Endodermal cell (in vitro differentiated cells): Measurements from ENCODE around the gene UGT1A7. TPM values are rescaled to one million over a fixed set of nuclear protein-coding genes. Genes with fewer than 3 reads are reported as not detected.

Experiments
- DNase-seq: peaks from one replicate; pipeline ENCODE4 v3.0.0-alpha.2; 2017
- H3K27ac ChIP-seq: 2 replicates; pipeline ENCODE4 v1.5.1; 2013; ENCODE audit warnings: mild to moderate bottlenecking, low read depth, low read length, moderate library complexity
- H3K27me3 ChIP-seq: 2 replicates; pipeline ENCODE4 v1.6.1; 2013; ENCODE audit warnings: mild to moderate bottlenecking, low read length, moderate library complexity; ENCODE audit not compliant: insufficient read depth, control insufficient read depth, poor library complexity, severe bottlenecking
- H3K36me3 ChIP-seq: 2 replicates; pipeline ENCODE4 v1.7.0; 2013; ENCODE audit warnings: mild to moderate bottlenecking, low read length, moderate library complexity; ENCODE audit not compliant: control insufficient read depth, insufficient read depth
- H3K4me1 ChIP-seq: one replicate; pipeline ENCODE4 v1.7.0; 2013; ENCODE audit warnings: low read length; ENCODE audit not compliant: control insufficient read depth, insufficient read depth
- H3K4me3 ChIP-seq: 2 replicates; pipeline ENCODE4 v1.5.1; 2013; ENCODE audit warnings: mild to moderate bottlenecking, low read length, moderate library complexity
- H3K9ac ChIP-seq: 2 replicates; pipeline ENCODE4 v1.6.1; 2013; ENCODE audit warnings: mild to moderate bottlenecking, low read length, moderate library complexity; ENCODE audit not compliant: poor library complexity, severe bottlenecking; ENCODE audit errors: extremely low read depth
- H3K9me3 ChIP-seq: 2 replicates; pipeline ENCODE4 v1.6.1; 2013; ENCODE audit warnings: mild to moderate bottlenecking, low read length, moderate library complexity; ENCODE audit not compliant: control insufficient read depth
- H3K27ac Mint-ChIP-seq: 2 replicates; pipeline ENCODE4 v1.8.0; 2020; ENCODE audit warnings: mixed read lengths
- H3K27me3 Mint-ChIP-seq: 2 replicates; pipeline ENCODE4 v1.8.0; 2021; ENCODE audit warnings: mild to moderate bottlenecking, mixed read lengths; ENCODE audit not compliant: insufficient read depth
- H3K36me3 Mint-ChIP-seq: 2 replicates; pipeline ENCODE4 v1.8.0; 2020; ENCODE audit warnings: low read depth, mixed read lengths
- H3K4me1 Mint-ChIP-seq: 2 replicates; pipeline ENCODE4 v1.8.0; 2020; ENCODE audit warnings: mixed read lengths
- H3K4me3 Mint-ChIP-seq: 2 replicates; pipeline ENCODE4 v1.8.0; 2020; ENCODE audit warnings: mild to moderate bottlenecking, moderate library complexity, mixed read lengths
- H3K9me3 Mint-ChIP-seq: 2 replicates; pipeline ENCODE4 v1.8.0; 2020; ENCODE audit warnings: mild to moderate bottlenecking, mixed read lengths
- CTCF ChIP-seq: fragments of 200-600 bp; sonication (generic); conservative IDR thresholded peaks from 2 replicates; pipeline ENCODE4 v1.5.0; 2021; ENCODE audit warnings: antibody characterized with exemption, mild to moderate bottlenecking
- WGBS, 2 experiments: methylation state at CpG; one replicate each; pipeline versions ENCODE4 v1.1.5 to v1.1.7; 2013; ENCODE audit warnings: missing lambda C conversion rate in 2 of 2, mixed read lengths in 1 of 2; ENCODE audit not compliant: insufficient coverage in 1 of 2, insufficient read length in 1 of 2; 5-methylcytosine and 5-hydroxymethylcytosine counted together
- total RNA-seq, 2 donors: library from RNA; stranded (reverse); fragmentation: NEBNext Ultra II Directional in 1 of 2; extraction: Animal tissue kit (Norgen Biotek cat#: 25700) in 1 of 2; gene quantifications; 2 replicates in 1 of 2; 3 replicates in 1 of 2; pipeline ENCODE4 v1.2.1, GENCODE V29; 2021

UGT1A7 gene
- total RNA-seq, 2 donors from 2014 or later: not detected

GRCh38 chr2:233702238-233702637 lies 20.5 kb downstream of the UGT1A7 start:
- DNase-seq: no peak
- no peak overlapping the region for H3K9ac ChIP-seq
- Mint-ChIP-seq H3K4me1 (peaks cover 24% of the 10 kb centered on the region), H3K9me3 (peaks cover 3% of the 10 kb centered on the region), H3K27me3 (peaks cover 1% of the 10 kb centered on the region), H3K4me3 (no peak overlapping the region), H3K27ac (no peak overlapping the region), H3K36me3 (no peaks in the 10 kb centered on the region)
- H3K36me3 ChIP-seq: no peaks in the 10 kb centered on the region
- H3K9me3 ChIP-seq: no peaks in the 10 kb centered on the region
- H3K4me3 ChIP-seq: no peak overlapping the region
- no peak for TF ChIP-seq CTCF
- H3K27ac ChIP-seq: no peak overlapping the region
- 78% methylated on average over 3 of the region's 3 CpGs; no CpG with 5 or more reads in 1 of the 2 experiments for WGBS, 2 experiments
- peaks cover 6% of the 10 kb centered on the region for H3K4me1 ChIP-seq
- no peaks in the 10 kb centered on the region for H3K27me3 ChIP-seq

- H3K4me1 ChIP-seq: no peaks in the 10 kb centered on the region
- no peaks in the 10 kb centered on the region for H3K9me3 ChIP-seq
- Mint-ChIP-seq H3K27me3 (peaks cover 1% of the 10 kb centered on the region), H3K27ac (no peak overlapping the region), H3K4me1 (peaks cover 18% of the 10 kb centered on the region), H3K4me3 (no peak overlapping the region), H3K9me3 (peaks cover 3% of the 10 kb centered on the region), H3K36me3 (no peaks in the 10 kb centered on the region)
- no peak for DNase-seq
- H3K36me3 ChIP-seq: no peaks in the 10 kb centered on the region
- no peak overlapping the region for H3K9ac ChIP-seq
- no peak for TF ChIP-seq CTCF
- 73 to 75% methylated on average over 4 of the region's 4 CpGs for WGBS, 2 experiments
- no peaks in the 10 kb centered on the region for H3K27me3 ChIP-seq
- no peak overlapping the region for H3K27ac ChIP-seq
- H3K4me3 ChIP-seq: no peak overlapping the region
Measured at GRCh38 chr2:233705911-233706506, 24.3 kb downstream of the UGT1A7 start.

GRCh38 chr2:233706720-233707119 lies 25.0 kb downstream of the UGT1A7 start:
- Histone ChIP-seq H3K4me1 (no peaks in the 10 kb centered on the region), H3K27me3 (no peaks in the 10 kb centered on the region), H3K4me3 (no peak overlapping the region), H3K9me3 (no peaks in the 10 kb centered on the region), H3K9ac (no peak overlapping the region), H3K27ac (no peak overlapping the region), H3K36me3 (no peaks in the 10 kb centered on the region)
- no peaks in the 10 kb centered on the region for H3K36me3 Mint-ChIP-seq
- no peak for TF ChIP-seq CTCF
- no peak overlapping the region for H3K27ac Mint-ChIP-seq
- H3K9me3 Mint-ChIP-seq: no peaks in the 10 kb centered on the region
- DNase-seq: no peak
- no peaks in the 10 kb centered on the region for H3K27me3 Mint-ChIP-seq
- peaks cover 18% of the 10 kb centered on the region for H3K4me1 Mint-ChIP-seq
- no peak overlapping the region for H3K4me3 Mint-ChIP-seq
- 71% methylated on average over 1 of the region's 1 CpG; no CpG with 5 or more reads in 1 of the 2 experiments for WGBS, 2 experiments
